Measurements from ENCODE around the gene HBS1L.

The HBS1L gene

DNA sequence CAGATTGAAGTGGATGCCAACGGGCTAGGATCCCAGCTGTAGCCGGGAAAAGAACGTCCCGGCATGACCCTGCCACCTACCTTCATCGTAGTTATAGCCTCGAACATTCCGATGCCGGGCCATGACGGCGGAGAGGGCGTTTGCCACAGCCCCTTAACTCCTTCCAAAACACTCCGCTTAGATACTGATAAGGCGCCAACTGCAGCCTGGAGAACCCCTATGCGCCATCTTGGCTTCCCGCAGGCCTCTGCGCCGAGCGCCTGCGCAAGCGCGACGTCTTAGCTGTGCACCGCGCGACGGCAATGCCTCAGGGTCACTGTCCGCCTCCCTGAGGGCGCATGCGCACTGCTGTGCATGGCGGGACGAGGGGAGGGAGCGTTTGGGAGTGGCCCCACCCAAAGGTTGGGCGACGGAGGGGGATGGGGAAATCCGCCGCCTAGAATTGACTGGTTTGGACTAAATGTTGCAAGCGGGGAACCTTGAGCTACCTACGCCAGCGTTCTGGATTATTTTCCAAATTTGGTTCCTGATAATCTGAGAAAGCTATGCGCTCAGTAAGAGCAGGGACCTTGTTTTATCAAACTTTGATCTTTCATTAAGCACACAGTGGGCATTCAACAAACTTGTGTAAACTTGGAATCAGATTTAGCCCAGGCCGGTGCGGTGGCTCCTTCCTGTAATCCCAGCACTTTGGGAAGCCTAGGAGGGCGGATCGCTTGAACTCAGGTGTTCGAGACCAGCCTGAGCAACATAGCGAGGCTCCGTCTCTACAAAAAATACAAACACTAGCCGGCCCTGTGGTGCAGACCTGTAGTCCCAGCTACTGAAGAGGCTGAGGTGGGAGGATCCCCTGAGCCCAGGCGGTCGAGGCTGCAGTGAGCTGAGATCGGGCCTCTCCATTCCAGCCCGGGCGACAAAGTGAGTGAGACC, at the start of gene HBS1L:
Gene HBS1L, minus strand, starts transcription at position 254 of the 930 bp plus-strand sequence. Its CDS starts 131 bp downstream, at position 123.
- DNase-seq = peak; percentile 59 to 97 (median 93)

DNA sequence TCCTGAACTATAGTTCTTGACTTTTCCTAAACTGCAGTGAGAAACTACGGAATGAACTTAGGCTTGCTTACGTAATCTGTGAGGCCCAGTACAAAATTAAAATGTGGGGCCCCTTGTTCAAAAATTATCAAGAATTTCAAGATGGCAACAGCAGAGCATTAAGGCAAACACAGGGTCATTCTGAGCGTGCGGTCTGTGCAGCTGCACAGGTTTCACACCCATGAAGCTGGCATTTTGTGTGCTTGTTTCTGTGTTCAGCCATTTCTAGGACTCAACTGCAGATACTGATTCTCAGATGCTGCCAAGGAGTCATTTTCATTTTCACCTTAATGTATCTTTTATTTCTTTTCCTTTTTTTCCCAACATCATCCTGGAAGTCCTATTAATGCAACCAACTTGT, 49.6 kb upstream of the HBS1L start:
- no peak for DNase-seq

DNA sequence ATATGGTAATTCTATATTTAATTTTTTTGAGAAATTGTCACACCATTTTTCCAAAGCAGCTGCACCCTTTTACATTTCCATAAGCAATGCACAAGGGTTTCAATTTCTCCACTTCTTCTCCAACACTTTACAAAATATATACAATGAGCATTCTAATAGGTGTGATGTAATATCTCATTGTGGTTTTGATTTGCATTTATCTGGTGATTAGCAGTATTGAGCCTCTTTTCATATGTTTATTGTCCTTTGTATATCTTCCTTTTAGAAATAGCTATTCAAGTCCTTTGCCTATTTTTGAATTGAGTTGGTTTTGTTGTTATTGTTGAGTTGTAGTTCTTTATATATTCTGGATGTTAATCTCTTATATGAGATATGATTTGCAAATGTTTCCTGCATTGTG, 47.6 kb upstream of the HBS1L start:
- no peak for DNase-seq

DNA sequence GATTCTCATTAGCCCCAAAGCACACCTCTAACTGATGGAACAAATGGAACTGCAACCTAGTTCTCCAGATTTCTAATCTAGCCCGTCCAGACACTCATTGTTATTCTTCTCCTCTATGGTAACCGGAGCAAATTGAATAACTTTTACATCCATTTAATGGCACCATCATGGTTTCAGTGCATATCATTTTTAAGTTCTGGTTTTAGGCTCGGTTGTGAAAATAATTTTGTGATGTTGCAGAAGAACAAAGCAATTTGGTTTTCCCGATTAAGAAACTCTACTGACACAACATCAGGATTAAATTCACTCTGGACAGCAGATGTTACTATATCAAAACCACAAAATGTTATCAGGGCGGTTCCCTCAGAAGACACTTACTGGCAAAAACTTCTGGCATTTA, 42.5 kb upstream of the HBS1L start:
- no peak for DNase-seq

DNA sequence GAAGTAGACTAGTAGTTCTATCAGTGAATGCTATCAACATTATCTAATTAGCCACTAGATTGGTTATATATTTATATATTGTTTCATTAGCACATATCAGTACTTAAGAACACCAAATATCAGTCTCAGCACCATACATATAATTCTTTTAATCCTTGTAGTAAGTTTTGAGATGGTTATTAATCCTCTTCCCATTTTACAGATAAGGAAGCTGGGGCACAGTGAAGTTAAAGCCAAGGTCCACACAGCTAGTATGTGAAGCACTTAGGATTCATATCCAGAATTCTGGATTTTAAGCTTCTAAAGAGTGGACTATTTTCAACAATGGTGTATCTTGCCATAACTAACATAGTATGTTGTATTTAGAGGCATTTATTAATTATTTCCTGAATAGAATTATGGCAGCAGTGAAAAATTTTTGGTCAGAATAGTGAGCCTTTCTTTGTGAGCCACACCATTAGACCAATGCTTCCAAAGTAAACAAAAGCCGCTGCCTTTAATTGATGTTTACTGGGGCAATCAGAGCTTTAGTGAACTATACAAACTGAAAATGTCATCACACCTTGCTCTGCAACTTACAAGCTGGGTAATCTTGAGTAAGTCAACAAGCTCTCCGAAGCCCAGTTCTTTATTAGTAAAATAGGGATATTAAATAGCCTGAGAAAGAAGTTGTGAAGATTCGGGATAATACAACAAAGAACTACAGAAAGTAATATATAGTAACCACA, 41.9 kb upstream of the HBS1L start:
- DNase-seq = no peak

DNA sequence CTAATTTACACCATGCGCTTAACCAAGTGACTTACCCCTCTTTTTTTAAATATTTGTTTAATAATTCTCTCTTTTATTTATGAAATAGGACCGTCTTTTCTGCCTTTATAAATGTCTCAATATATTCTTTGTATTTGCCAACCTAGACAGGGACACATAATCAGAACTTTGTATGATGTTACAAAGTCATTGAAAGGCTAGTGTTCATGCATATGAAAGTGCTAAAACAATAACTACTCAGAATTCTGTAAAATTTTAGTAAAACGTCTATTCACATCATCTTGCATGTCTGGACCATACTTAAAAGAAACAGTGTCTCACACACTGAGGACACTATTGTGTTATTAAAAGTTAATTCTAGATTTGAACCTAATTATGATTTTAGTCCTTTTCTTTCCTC, 41.1 kb upstream of the HBS1L start:
- DNase-seq = no peak

DNA sequence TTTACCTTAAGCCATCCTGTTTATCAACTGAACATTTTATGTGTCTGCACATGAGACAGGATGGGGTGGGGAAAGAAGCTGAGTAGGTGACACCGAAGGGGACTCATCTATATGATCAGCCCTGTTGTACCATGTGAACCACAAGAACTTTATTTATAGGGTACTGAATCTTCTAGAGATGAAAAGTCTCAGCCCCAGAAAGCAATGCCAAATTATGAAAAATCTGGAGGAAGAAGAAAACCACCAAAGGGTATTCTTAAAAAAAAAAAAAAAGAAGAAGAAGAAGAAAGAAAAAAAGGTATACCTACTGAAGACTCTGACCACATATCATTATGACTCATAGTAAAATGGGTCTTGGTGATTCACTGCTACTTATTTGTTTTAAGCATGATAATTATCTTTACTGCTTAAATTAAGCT, 39.8 kb upstream of the HBS1L start:
- DNase-seq = no peak

DNA sequence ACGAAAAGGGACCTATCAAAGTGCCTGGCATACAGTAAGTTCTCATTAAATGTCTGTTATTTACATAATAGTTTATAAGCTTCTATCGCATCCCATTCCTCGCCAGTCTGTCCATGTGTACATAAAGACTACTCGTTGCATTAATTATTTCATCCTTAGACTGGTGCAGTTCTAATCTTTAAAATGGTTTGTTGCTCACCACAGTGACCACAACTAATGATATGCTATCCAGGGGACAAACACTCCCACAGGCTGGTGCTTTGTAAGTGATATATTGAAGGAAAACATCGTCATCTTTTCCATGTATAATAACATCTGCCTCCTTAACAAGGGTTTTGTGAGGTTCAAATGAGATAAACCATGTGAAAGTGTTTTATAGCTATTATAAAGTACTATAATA, 39.0 kb upstream of the HBS1L start:
- DNase-seq = no peak

DNA sequence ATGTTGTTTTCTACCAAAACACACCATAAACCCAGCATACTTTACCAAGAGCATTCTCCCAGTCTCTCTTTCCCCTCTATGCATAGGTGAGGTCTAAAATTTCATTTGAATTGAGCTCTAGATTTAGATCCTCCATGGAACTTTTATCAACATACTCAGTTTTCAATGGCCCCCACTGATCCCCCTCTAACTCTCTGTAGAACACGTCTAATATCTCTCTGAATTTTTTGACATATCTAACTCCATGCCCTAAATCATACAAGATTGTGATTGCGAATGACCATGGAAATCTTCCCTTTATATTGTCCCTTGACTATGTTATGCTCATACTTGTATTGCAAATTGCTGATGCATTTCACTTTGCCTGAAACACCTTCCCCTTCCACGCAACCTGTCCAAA, 38.1 kb upstream of the HBS1L start:
- DNase-seq = no peak

DNA sequence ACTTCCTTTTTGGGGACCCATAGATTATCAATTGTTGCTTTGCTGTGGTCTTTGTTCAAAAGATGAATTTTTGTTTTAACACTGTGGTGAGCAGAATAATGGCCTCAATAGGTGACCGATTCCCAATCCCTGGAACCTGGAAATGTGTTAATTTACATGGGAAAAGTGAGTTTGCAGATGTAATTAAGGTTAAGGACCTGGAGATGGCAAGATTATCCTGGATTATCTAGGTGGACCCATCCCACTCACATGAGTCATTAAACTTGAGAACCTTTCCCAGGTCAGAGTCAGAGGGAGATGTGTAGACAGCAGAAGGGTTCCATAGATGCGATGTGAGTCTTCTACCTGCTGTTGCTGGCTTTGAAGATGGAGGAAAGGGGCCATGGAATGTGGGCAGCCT, 36.2 kb upstream of the HBS1L start:
- no peak for DNase-seq

DNA sequence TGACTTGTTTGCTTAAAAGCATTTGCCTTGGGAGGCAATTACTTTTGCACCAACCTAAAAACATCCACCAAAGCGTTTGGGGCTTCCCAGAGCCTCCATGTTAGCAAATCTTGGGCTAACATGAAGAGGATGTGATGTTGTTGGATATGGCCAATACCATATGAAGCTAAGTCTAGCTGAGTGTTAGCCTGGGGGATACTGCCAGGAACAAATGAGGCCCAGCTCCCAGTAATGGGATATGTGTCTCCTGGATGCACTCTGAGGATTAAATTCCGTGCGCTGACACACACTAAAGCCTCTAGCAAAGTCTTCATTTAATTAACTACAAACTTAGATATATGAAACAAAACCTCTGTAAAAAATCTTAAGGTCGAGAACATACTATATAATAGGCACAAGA, 35.3 kb upstream of the HBS1L start:
- DNase-seq = no peak

DNA sequence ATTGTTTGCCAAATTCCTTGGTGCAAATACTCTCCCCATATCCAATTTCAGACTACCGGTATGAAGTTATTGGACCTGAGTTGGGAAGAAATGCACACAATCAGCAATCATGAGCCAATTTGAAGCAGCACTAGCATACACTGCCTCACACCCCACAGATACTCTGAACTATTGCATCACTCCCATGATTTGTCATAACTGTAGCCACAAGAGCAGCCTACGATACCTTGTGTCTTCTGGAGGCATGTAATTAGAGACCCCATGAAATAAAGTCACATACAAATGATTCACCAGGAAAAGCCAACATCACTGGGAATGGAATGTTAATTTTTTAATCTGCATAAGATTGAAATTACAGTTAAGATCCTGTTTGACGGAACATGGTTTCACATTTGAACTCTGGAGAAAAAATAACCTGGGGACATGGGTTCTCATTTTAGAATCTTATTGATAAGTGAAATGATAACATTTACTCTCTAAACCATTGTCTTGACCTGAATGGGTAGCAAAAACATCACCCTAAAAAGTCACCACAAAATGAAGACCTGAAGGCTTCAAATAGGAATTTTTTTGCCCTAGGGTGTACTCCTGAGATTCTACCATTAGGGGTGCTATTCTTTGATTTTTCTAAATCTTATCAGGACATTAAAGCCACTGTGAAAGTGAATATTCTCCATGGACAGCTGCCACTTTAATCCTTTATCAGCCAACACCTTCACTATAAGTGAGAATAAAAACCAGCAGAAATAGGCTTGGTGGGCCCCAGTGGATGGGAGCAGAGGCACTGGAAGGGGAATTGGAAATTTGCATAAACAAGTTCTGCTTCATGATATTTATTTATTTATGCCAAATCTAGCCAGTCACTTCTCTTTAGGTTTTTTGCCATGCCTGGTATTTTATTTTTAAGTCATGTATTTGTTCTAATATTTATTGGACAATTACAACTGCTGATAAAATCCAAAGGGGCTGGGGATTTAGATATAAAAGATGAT, 34.5 kb upstream of the HBS1L start:
- no peak for DNase-seq

DNA sequence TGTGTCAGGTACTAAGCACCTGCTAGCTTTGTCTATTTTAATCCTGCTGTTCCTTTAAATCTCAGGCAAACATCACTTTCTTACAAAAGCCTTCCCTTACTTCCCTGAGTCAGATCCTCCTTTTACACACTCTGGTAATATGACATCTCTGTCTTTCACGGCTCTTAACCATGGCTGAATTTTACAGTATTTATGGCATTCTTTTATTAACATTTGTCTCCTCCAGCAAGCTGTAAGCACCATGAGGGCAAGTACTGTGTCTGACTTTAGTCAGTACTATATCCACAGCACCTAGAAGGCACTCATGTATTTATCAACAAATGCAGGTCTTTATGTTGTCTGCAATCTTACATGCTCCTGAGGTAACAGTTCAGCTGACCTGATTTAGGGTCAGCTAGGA, 33.7 kb upstream of the HBS1L start:
- DNase-seq = no peak

DNA sequence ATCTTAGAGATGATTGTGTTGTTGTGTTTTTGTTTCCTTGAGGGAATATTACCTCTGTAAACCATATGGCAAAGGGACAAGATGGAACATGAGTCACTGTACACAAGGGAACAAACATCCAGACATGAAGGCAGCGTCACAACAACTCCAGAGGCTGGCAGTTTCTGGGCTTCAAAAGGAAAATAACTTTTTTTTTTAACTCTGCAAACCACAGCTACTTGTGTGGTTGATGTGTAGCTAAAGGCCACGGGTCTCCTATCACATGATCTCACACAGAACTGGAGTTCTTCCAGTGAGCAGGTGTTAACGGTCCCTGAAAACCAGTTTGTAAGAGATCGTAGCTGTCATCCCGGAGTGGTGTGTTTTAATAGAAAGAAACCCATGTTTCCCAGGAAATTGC, 33.2 kb upstream of the HBS1L start:
- no peak for DNase-seq

DNA sequence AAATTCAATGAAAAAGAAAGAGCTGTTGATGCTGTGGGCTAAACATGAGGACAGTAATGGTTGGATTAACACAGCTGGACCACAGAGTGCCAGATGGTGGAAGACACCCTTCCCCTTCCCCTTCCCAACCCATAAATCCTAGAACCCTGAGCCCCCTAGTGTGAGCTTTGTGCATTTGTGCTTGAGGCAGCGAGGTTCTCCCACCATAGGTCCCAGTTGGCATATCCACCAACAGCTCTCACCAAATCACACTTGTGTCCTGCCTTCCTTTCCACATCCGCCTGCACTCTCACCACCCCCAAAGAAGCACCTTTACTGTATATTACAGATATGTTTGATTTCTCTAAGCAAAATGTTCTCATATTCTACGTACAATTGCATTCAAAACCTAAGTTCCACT, 32.8 kb upstream of the HBS1L start:
- DNase-seq = no peak

DNA sequence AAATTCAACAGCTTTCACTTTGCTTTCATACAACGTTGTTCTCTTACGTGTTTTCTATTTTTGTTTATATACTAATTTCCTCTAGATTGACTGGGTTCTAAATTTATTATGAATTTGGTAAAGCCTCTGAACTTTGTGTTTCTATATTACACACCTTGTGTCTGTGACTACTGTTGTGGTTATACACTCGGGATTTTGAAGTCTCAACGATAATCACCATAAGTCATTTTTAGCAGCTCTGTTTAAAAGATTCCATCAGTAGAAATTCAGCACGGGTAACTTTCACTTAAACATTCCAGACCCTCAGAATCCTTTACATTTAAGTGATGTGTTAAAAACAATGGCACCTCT, 31.8 kb upstream of the HBS1L start:
- DNase-seq = no peak

DNA sequence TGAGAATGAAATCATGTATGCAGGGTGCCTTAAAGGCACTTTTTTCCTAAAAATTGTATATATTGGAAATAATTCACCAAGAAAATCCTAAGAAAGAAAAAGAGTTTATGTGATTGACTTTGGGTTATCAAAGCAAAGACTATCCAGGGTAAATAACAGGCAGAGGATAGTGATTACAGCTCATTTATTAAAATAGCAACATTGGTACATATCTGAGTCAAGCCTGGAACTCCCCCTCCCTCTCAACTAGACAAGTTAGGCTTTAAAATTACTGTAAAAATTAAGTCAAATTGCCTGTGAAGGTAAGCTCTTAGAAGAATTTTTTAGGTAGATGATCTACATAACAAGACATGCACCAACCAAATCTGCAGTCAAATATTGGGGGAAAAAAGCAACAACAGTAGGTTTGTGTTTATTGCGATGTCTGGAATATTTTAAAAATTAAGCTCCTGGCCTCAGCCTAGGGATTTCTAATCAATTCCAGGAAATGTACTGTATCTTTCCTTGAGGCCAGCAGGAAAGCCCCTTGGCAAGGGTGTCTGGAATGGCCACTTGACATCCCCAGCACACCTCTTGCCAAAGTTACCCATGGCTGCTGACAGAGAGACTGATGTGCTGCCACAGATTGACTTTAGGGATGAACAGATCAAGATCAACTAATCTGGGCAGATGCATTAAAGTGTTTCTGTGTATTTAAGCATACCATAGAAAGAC, 31.2 kb upstream of the HBS1L start:
- DNase-seq = no peak

DNA sequence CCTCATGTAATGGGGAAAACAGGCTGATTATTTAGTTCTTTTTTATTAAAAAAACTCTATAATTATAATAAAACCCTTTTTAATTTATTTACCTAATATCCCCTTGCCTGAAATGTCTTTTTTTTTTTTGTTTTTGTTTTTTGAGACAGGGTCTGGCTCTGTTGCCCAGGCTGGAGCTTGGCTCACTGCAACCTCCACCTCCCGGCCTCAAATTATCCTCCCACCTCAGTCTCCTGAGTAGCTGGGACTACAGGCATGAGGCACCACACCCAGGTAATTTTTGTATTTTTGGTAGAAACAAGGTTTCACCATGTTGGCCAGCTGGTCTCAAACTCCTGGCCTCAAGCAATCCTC, 30.3 kb upstream of the HBS1L start:
- no peak for DNase-seq

DNA sequence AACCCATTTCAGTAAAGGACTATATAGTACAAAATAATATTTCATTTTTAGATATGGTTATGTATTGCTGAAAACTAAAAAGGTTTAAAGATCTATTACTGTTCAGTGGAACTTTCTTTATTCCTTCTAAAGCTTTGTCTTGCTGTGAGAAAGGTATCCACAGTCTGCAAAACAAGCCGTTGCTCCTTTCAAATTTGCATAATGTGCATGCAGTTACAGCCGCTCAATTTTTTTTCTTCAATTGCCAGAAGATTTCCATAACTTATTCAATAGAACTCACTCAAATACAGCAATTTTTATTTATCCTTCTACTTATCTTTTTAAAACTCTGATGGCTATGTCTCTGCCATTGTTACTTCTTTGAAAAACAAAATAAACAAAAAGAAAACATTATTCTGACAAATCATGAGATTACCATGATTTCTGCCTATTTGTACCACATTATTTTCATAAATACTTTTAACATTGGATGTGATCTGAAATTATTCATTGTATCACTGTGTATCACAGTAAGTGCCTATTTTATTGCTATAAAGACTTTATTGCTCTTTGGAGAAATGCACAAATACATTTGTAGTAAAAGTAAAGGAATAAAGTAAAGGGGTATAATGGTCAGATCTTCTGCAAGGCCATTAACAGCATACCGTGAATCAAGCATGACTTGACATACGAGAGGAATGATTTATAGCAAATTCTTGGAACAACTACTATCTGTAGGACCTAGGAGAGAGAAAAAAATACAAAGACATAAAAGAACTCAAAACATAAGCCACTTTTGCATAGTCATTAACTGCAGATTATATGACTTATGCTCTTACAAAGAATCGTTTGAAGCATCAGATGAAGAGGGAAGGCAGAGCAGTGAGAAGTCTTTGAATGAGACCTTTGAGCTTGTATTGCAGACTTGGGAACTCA, 29.6 kb upstream of the HBS1L start:
- DNase-seq = no peak

DNA sequence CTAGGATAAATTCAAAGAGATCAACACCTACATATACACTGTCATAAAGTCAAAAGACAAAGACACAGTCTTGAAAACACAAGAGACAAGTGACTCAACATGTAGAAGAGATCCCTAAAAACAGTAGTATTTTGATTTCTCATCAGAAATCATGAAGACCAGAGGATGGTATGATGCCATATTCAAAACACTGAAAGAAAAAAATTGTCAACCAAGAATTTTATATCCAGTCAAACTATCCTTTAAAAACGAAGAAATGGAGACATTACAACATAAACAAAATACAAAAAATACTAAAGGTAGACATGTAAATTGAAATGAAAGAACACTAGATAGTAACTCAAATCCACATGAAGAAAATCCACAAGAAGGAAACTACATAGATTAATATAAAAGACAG, 27.3 kb upstream of the HBS1L start:
- DNase-seq = no peak

Measured in anterior cingulate cortex (tissue), 58 donors.